GM18909 (cell line): ENCODE measurements around the gene KRTAP5-11.
"Not testable (repeated sequence)": the region's sequence is repeated elsewhere in the genome, so short reads cannot be mapped to it uniquely, and the experiment has no call there.

Experiments used
- ATAC-seq: cut with Tn5 transposase; IDR thresholded peaks from one replicate; pipeline ENCODE4 v1.9.1; 2021; ENCODE audit warnings: mild to moderate bottlenecking; ENCODE audit not compliant: unreplicated experiment, poor library complexity

KRTAP5-11 gene

GRCh38 chr11:71535825-71536224, 46.9 kb downstream of the KRTAP5-11 start:
- no peak for ATAC-seq

DNA sequence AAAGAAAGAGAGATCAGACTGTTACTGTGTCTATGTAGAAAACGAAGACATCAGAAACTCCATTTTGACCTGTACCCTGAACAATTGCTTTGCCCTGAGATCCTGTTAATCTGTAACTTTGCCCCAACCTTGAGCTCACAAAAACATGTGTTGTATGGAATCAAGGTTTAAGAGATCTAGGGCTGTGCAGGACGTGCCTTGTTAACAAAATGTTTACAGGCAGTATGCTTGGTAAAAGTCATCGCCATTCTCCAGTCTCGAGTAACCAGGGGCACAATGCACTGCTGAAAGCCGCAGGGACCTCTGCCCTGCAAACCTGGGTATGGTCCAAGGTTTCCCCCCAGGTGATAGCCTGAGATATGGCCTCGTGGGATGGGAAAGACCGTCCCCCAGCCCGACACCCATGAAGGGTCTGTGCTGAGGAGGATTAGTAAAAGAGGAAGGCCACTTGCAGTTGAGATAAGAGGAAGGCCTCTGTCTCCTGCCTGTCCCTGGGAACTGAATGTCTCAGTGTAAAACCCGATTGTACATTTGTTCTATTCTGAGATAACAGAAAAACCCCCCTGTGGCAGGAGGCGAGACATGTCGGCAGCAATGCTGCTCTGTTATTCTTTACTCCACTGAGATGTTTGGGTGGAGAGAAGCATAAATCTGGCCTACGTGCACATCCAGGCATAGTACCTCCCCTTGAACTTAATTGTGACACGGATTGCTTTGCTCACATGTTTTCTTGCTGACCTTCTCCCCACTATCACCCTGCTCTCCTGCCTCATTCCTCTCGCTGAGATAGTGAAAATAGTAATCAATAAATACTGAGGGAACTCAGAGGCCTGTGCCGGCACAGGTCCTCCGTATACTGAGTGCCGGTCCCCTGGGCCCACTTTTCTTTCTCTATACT, 47.7 kb downstream of the KRTAP5-11 start:
- ATAC-seq = not testable (repeated sequence)

GRCh38 chr11:71532036-71532610, 50.6 kb downstream of the KRTAP5-11 start:
- no peak for ATAC-seq
